GM18873 (cell line): ENCODE data around the gene TSC22D1.
"Not testable (repeated sequence)": the region's sequence is repeated elsewhere in the genome, so short reads cannot be mapped to it uniquely, and the experiment has no call there.

Experiments
- ATAC-seq: cut with Tn5 transposase; IDR thresholded peaks from one replicate; pipeline ENCODE4 v1.9.1; 2021; ENCODE audit warnings: mild to moderate bottlenecking, moderate library complexity, moderate number of reproducible peaks; ENCODE audit not compliant: unreplicated experiment, low FRiP score

TSC22D1 gene

GRCh38 chr13:44573790-44574465 lies 2.2 kb downstream of the TSC22D1 start:
- no peak for ATAC-seq

GRCh38 chr13:44573071-44573470 lies 3.1 kb downstream of the TSC22D1 start:
- ATAC-seq, result no peak

GRCh38 chr13:44566601-44567000 lies 9.5 kb downstream of the TSC22D1 start:
- no peak for ATAC-seq

DNA sequence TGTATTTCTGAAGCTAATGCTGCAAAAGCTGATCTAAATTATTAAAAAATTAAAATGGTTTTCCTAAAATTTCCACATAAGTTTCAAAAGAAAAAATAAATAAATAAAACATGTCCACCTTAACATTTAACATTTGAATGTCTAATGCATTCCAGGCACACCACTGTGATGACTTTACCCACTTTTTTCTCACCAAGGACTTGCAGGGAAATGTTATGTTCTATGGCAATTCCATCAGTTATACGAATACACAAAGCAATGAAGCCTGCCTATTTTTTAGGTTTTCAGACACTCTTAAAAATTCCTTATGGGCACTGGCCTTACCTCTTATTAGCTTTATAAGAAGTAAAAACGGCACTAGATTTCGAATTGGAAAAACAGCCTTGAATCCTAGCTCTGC lies 10.2 kb downstream of the TSC22D1 start:
- no peak for ATAC-seq

GRCh38 chr13:44564936-44565335 lies 11.2 kb downstream of the TSC22D1 start:
- no peak for ATAC-seq

DNA sequence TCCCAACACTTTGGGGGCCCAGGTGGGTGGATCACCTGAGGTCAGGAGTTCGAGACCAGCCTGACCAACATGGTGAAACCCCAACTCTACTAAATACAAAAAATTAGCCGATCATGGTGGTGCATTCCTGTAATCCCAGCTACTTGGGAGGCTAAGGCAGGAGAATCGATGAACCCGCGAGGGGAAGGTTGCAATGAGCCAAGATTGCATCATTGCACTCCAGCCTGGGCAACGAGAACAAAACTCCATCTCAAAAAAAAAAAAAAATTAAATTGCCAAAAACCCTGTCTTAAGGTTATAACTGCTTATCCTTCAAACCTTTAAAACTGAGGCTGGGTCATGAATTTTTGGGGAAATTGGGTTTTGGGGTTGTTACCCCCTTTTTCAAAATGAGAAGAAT lies 13.3 kb downstream of the TSC22D1 start:
- not testable (repeated sequence) for ATAC-seq

DNA sequence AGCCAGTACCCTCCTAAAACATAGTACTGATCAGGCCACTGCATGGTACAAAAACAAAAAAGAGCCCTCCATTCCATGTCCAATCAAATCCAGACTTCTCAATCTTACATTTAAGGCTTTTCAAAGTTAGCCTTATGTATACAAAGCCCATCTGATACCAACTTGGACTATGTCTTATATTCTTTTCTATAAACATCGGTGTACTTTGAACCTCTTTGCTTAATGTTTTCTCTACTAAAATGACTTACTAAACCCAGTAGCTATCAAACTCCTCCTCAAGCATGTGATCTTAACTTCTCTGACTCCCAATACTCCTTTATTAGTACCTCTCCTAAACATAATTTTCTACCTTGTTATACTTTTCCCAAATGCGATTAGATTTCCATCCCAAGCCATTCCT lies 14.8 kb downstream of the TSC22D1 start:
- no peak for ATAC-seq

GRCh38 chr13:44557986-44558385 lies 18.1 kb downstream of the TSC22D1 start:
- ATAC-seq, result no peak

- no peak for ATAC-seq
Observed at GRCh38 chr13:44555207-44555606, 20.9 kb downstream of the TSC22D1 start.

GRCh38 chr13:44549476-44549875 lies 26.7 kb downstream of the TSC22D1 start:
- ATAC-seq, result no peak

DNA sequence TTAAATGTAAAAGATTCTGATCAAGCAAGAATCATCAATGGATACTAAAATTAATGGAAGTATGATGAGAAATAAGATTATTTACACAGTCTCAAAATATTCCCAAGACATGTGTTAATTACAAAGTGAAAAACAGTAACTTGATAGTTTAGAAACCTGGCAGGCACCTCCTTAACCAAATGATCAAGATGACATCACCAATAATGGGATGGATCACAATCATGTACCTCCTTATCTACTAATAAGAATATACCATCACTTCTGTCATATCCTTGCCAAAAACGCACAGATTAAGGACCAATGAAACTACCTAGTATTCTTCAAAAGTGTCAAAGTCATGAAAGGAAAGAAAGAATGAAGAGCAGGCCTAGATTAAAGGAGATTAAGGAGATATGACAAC lies 30.0 kb downstream of the TSC22D1 start:
- ATAC-seq, result no peak

- no peak for ATAC-seq
Observed at GRCh38 chr13:44543369-44543768, 32.8 kb downstream of the TSC22D1 start.

GRCh38 chr13:44542361-44542760 lies 33.8 kb downstream of the TSC22D1 start:
- ATAC-seq, result no peak

DNA sequence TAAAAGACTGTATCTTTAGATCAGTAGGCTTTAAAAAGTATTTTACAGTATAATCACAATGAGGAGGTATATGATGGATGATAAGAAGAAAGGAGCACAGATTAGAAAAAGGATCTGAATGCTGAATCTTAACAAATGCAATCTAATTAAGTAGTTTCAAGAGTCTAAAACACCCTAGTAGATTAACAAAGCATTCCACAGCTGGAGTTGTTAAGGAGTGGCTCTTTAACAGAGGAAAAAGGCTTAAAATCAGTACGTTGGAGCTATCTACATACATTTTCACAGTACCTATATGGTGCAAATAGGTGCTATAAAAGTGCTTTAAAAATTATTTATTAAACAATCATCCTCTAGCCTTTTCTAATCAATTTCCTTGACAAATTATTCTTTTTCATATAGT lies 34.5 kb downstream of the TSC22D1 start:
- ATAC-seq, result no peak

DNA sequence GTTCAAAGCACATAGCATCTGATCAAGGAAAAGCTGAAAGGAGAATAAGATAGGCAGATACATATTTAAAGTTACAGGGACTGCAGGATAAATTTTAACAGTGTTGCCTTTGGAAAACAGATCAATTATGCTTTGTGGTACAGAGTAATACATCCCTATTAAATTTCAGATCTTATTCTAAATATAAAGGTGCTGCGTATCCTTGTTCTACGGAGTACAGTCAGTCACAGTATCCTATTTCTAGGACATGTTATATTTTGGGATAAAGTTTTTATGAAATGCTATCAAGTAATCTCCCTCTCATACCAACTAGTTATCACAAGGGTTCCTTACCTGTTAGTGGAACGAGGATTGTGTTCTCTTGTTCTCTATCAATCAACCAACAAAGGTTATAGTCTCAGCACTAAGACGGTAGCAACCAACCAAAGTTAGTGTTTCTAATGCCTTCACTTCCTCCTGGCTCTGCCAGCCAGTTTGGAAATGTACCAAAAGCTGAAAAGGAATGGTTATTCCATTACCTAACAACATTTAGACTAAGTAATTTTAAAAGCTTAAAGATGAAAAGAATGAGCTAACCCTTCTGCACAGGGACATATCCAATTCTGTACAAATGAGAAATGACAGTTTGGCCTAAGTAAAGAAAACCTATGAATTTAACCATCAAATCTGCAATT lies 35.2 kb downstream of the TSC22D1 start:
- no peak for ATAC-seq

- no peak for ATAC-seq
Observed at GRCh38 chr13:44537248-44537647, 38.9 kb downstream of the TSC22D1 start.

GRCh38 chr13:44523146-44524015 lies 52.7 kb downstream of the TSC22D1 start:
- no peak for ATAC-seq

DNA sequence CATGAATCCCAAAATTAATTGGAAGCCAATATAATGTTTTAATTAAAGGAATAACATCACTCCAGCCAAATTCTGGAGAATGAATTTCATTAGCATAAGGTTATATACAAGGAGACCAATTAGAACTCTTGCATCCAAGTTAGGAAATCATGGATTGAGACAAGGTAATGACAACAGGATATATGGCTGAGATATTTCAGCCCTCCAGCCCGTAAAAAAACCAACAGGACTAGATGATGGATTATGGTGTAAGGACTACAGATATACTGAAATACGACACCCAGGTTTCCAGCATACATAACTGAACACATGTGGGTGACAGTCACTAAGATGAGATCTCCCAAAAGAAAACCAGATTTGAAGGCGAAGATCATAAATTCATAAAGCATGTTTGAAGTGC lies 56.5 kb downstream of the TSC22D1 start:
- no peak for ATAC-seq

- ATAC-seq, result no peak
Observed at GRCh38 chr13:44516771-44517170, 59.4 kb downstream of the TSC22D1 start.

GRCh38 chr13:44514278-44514677 lies 61.9 kb downstream of the TSC22D1 start:
- ATAC-seq, result no peak

DNA sequence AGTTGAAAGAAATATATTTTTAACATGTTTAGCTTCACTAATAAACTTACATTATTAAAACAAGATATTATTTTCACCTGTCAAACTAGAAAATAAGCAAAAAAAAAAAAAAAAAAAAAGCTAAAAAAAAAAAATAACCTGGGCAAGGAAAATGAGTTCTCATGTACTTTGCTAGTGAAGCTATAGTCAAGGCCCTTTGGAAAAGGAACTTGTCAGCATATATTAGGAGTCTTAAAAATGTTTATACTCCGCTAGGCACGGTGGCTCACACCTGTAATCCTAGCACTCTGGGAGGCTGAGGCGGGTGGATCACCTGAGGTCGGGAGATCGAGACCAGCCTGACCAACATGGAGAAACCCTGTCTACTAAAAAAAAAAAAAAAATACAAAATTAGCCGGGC lies 66.3 kb downstream of the TSC22D1 start:
- not testable (repeated sequence) for ATAC-seq
